ENCODE data around the gene SLC25A17. TPM values are rescaled to one million over a fixed set of nuclear protein-coding genes. Genes with fewer than 3 reads are reported as not detected.
"Not testable (repeated sequence)": the region's sequence is repeated elsewhere in the genome, so short reads cannot be mapped to it uniquely, and the experiment has no call there.

The SLC25A17 gene
- total RNA-seq, 1 donor from 2014 or later: 15.7 TPM

- DNase-seq (ENCODE audit: low read depth in 2 of 2): peak; percentile 32 to 61
Observed at GRCh38 chr22:40819599-40820140, 524 bp upstream of the SLC25A17 start.

DNA sequence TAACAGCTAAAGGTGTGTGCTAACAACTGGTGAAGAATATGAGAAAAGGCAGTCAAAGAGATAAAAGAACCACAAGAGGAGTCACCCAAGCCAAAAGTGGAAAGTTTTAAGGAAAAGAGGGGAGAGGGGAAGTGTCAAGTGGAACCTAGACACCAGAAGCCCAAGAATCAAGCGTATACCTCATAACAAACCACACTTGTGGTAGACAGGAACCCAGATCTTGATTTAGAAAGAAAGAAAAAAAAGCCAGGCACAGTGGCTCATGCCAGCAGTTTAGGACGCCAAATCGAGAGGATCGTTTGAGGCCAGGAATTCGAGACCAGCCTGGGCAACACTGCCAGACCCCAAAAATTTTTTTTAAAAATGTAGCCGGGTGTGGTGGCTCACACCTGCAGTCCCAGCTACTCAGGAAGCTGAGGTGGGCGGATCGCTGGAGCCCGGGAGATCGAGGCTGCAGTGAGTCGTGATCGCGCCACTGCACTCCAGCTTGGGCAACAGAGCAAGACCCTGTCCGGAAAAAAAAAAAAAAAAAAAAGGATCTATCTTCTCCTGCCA lies 877 bp downstream of the SLC25A17 start:
- no peak for DNase-seq (ENCODE audit: low read depth in 2 of 2)

GRCh38 chr22:40817737-40818136 lies 1.4 kb downstream of the SLC25A17 start:
- DNase-seq (ENCODE audit: low read depth in 2 of 2): no peak

GRCh38 chr22:40813912-40814315 lies 5.2 kb downstream of the SLC25A17 start:
- DNase-seq (ENCODE audit: low read depth in 2 of 2): no peak

DNA sequence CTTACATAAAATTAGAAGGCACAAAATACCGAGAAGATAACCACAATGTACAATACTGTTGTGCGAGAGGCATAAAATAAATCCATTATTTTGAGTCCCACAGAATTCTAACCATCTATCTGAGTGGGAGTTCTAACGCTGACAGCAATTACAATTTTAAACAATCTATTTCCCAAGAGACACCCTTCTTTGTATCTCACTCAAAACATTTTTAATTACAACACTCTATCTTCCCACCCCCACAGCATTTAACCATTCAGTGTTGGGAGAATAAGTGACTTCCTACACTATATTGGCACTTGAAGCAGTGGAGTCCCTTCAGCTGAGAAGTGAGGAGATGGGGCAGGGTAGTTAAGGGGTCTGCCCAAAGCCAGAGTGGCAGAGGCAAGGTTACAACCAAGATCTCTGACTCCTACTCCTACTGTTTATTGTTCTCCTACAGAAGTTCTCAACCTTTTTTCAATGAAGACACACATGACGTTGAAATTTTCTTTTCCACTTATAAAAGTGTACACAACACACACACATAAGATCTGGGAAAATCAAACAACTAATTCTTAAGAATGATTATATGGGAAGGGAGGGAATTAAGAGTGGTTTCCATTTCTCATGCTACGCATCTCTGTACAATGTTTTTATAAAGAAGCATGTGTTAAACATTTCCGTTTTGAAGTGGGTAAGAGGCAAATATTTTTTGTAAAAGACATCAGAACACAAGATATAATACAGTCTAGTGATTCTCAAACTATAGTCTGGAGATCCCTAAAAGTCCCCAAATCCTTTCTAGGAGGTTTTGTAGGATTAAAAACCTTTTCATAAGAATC lies 10.9 kb downstream of the SLC25A17 start:
- DNase-seq (ENCODE audit: low read depth in 2 of 2): peak in 1 of 2 donors; percentile 25

DNA sequence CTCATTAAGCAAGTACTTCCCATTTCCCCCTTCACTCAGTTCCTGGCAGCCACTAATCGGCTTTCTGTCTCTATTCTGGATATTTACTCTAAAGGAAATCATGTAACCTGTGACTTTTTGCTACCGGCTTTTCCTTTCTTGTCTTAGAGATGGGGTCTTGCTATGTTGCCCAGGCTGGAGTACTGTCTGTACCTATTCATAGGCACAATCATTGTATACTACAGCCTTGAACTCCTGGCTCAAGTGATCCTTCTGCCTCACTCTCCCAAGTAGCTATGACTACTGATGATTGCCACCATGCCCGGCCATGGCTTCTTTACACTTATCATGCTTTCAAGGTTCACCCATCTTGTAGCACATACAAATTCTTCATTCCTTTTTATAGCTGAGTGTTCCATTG lies 12.4 kb downstream of the SLC25A17 start:
- DNase-seq (ENCODE audit: low read depth in 2 of 2): no peak

DNA sequence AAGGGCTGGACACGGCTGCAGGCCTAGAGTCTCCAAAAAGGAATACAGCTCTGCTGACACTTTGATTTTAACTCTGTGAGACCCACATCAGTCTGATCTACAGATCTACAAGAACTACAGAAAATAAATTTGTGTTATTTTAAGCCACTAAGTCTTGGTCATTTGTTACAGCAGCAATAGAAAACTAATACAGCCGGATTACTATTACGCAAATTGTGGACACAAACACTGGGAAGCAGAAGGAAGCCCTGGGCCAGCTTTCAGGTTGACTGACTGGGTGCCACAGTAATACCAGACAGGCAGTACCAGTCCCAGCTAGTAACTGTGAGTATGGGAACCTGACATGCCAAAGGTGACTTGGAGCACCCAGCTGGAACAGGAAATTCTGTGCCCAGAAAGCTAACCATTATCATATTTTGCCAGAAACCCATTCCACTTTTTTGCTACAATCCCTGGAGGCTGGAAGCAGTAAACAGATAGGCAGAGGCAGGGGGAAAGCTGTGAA lies 13.4 kb downstream of the SLC25A17 start:
- DNase-seq (ENCODE audit: low read depth in 2 of 2): no peak

DNA sequence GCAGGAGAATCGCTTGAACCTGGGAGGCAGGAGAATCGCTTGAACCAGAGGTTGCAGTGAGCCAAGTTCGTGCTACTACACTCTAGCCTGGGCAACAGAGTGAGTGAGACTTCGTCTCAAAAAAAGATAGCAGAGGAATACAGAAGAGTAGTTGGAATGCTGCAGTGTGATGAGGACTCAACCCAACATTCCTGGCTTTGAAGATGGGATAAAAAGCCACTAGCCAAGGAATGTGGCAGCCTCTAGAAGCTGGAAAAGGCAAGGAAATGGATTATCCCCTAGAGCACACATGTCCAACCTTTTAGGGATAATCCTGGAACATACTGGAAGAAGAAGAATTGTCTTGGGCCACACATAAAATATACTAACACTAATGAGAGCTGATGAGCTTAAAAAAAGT lies 13.9 kb downstream of the SLC25A17 start:
- DNase-seq (ENCODE audit: low read depth in 2 of 2): no peak

DNA sequence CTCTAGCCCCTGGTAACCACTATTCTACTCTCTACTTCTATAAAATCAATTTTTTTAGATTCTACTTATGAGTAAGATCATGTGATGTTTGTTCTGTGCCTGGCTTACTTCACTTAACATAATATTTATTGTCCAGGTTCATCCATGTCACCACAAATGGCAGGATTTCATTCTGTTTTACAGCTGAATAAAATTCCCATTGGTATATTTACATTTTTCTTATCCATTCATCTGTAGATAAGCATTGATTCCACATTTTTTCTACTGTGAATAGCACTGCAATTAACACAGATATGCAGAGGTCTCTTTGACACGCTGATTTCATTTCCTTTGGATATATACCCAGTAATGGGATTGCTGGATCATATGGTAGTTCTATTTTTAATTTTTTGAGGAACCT lies 15.8 kb downstream of the SLC25A17 start:
- DNase-seq (ENCODE audit: low read depth in 2 of 2): no peak

DNA sequence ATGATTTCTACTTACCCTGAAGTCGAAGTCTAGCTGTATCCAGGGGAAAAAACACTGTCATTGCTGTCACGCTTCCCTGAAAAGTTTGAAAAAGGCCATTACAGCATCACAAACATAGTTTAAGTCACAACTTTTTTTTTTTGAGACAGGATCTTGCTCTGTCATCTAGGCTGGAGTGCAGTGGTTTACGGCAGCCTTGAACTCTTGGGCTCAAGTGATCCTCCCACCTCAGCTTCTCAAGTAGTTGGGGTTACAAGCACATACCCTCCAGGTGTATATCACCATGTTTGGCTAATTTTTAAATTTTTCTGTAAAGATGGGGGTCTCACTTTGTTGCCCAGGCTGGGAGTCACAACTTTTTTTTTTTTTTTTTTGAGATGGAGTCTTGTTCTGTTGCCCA lies 20.1 kb downstream of the SLC25A17 start:
- DNase-seq (ENCODE audit: low read depth in 2 of 2): no peak

DNA sequence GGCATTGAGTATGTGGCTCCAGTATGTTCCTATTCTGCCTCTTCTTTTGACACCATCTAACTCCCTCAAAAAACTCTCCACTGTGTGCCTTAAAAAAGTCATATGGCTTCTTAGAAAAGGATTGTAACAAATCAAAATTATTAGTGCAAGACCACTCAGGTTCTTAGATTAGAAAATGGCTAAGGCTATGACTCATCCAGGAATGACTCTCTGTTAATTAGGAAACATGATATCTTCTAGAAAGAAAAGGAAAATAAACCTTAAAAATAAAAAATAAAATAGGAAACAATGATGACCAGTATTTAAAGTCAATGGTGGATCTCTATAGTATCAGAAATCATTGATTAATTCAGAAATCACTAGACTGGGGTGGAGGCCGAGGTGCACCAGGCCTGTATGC lies 21.7 kb downstream of the SLC25A17 start:
- no peak for DNase-seq (ENCODE audit: low read depth in 2 of 2)

GRCh38 chr22:40792451-40792850 lies 26.7 kb downstream of the SLC25A17 start:
- peak; percentile 11 to 52 for DNase-seq (ENCODE audit: low read depth in 2 of 2)

DNA sequence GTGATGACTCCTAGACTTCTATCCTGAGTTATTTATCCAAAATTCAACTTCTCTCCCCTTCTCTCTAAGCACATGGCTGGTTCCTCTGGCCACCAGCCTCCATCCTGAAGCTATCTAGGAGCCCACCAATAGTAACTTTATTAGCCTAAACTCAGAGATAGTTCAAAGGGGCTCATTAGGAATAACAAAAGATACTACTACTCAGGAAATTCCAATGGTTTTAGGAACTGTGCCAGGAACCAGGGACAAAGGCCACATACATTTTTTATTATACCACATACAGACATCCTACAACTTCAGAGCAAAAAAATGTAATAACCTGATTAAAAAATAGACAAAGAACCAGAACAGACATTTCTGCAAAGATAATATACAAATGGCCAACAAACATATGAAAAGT lies 27.9 kb downstream of the SLC25A17 start:
- peak; percentile 68 to 73 for DNase-seq (ENCODE audit: low read depth in 2 of 2)

- no peak for DNase-seq (ENCODE audit: low read depth in 2 of 2)
Observed at GRCh38 chr22:40789131-40789530, 30.0 kb downstream of the SLC25A17 start.

GRCh38 chr22:40782521-40782920 lies 36.6 kb downstream of the SLC25A17 start:
- DNase-seq (ENCODE audit: low read depth in 2 of 2): peak; percentile 20 to 43

DNA sequence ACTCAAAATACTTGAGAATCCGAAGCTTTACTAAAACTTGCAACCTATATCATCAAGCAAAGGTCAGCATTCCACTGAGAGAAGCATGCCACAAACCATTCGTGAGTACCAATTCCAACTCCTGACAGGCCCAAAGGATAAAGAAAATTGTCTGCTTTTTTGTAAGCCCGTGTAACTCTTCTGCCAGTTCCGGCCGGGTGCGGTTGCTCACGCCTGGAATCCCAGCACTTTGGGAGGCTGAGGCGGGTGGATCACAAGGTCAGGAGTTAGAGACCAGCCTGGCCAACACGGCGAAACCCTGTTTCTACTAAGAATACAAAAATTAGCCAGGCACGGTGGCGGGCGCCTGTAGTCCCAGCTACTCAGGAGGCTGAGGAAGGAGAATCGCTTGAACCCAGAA lies 37.4 kb downstream of the SLC25A17 start:
- DNase-seq (ENCODE audit: low read depth in 2 of 2): not testable (repeated sequence)

DNA sequence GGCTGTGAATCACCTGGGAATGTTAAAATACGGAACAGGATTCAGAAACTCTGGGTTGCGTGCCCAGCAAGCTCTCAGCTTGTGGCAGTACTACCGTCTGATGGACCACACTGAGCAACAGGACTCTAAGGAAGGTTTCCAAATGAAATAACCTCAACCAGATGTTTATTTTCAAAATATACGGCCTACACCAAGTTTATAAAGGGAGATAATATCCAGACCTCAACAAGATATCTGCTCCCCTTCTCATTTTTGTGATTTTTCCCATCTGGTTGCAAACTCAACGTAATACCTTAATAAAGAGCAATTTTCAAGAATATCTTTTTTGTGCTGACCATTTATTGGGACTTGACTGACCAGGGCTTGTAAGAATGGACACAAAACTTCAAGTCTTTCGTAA lies 49.4 kb downstream of the SLC25A17 start:
- DNase-seq (ENCODE audit: low read depth in 2 of 2): no peak

DNA sequence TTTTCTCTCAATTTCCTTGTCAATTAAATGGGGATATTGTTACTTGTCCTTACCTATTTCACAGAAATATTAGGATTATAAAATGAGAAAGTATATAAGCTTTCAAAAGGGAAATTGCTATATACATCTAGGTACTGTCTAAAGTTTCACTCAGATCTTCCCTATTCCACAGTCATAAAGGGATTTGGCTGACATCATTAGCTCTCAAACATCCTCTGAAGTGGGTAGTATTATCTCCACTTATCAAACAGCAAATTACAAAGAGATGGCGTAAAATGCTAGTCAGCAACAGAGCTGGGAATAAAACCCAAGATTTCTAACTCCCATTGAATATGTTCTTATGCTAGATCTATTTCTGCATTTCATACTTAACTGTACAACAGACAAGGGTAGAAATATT lies 50.9 kb downstream of the SLC25A17 start:
- no peak for DNase-seq (ENCODE audit: low read depth in 2 of 2)

GRCh38 chr22:40766956-40767355 lies 52.2 kb downstream of the SLC25A17 start:
- DNase-seq (ENCODE audit: low read depth in 2 of 2): no peak

DNA sequence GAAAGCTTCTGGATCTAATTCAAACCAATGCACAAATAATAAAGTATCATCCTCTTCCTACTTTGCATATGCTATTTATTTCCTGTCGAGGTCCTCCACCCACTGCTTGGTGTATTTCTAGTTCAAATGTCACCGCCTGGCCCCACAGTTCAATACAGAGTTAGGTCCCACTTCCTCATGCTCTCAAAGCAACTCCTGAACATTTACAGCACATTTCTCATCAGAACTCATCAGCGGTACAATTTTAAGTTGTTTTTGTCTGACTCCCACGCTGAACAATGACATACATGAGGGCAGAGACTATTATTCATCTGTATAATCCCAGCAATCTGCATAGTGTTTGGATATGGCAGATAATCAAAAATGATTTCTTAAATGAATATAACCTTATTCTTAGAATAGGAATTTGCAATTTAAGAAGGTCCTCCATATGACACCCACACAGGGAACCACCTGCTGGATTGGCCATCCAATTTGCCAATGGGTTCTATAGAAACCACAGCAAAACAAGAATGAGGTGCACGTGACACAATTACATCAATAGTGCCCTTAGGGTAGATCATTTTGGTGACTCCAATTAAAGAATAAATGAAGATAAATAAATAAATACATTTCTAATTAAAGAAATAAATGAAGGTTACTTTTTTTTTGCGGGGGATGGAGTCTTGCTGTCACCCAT lies 54.2 kb downstream of the SLC25A17 start:
- DNase-seq (ENCODE audit: low read depth in 2 of 2): no peak

DNA sequence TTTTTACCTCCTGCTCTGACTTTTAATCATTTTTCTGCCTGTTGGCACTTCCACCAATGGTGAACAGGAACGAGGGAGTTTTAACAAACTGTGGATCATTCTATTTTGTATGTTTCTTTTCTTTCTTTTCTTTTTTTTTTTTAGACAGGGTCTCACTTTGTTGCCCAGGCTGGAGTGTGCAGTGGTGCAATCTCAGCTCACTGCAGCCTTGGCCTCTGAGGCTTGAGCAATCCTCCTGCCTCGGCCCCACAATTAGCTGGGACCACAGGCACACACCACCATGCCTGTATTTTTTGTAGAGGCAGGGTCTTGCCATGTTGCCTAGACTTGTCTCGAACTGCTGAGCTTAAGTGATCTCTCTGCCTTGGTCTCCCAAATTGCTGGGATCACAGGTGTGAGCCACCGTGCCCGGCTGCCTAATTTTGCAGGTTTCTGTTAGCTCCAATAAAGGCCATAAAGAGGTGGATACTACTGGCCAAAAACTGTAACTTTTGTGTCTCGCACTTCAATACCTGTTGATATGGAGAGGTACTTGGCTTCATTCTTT lies 59.8 kb downstream of the SLC25A17 start:
- DNase-seq (ENCODE audit: low read depth in 2 of 2): no peak

DNA sequence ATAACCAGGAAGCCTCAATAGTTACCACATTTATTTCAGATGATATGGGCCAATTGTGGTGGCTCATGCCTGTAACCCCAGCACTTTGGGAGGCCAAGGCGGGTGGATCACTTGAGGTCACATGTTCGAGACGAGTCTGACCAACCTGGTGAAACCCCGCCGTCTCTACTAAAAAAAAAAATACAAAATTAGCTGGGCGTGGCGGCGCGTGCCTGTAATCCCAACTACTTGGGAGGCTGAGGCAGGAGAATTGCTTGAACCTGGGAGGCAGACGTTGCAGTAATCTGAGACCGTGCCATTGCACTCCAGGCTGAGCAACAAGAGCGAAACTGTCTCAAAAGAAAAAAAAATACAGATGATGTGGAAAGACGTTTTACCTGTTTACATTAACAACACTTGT lies 60.3 kb downstream of the SLC25A17 start:
- DNase-seq (ENCODE audit: low read depth in 2 of 2): not testable (repeated sequence)
